ENCODE results near the gene CDSN.

DNA sequence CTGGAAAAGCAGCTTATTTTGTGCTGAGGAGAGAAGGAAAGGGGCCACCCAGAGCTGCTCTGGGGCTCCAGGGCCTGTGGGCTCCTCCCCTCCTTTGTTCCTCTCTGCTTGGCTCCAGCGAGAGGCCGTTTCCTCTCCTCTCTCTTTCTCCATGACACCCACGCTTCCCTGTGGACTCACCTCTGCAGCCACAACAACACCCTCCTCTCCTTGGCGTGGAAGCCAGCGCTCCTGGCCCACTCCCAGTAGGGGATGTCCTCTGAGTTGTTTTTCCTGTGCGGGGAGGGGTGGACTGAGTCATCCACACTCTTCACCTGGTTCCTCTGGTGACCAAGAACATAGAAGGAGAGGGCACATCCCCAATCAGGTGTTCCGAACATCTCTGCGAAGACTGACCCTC lies 4.9 kb upstream of the CDSN start:
- TF ChIP-seq CTCF (IDR thresholded peaks at IDR 0.05) (no peak), POLR2A (IDR thresholded peaks at IDR 0.05) (no peak)
